T-cell (primary cell): ENCODE measurements around the gene VEGFB. TPM values are rescaled to one million over a fixed set of nuclear protein-coding genes. Genes with fewer than 3 reads are reported as not detected.
"Not testable (repeated sequence)": the region's sequence is repeated elsewhere in the genome, so short reads cannot be mapped to it uniquely, and the experiment has no call there.

Experiments
- ATAC-seq, 4 experiments: fragments of 200-7000 bp in 3 of 4; fragments of 150-1000 bp in 1 of 4; cut with Tn5 transposase; replicated peaks in 1 of 4; 1 replicate in 3 of 4; 2 replicates in 1 of 4; pipeline ENCODE4 v1.10.0; 2021; ENCODE audit warnings: moderate library complexity in 3 of 4, mild to moderate bottlenecking in 2 of 4, moderate number of reproducible peaks in 1 of 4
- CTCF ChIA-PET, 2 donors: fragments of 300-600 bp; sonication (Branson Sonifier 250); formaldehyde crosslinking; loops; one replicate each; lab custom pipeline; 2022; ENCODE audit warnings: antibody characterized with exemption in 2 of 2; lab: Charles Lee
- POLR2A ChIA-PET, 2 donors: fragments of 300-600 bp; sonication (Branson Sonifier 250); formaldehyde crosslinking; loops; one replicate each; lab custom pipeline; 2022; ENCODE audit warnings: antibody characterized with exemption in 2 of 2; lab: Charles Lee
- DNase-seq, 35 experiments: peaks; one replicate each; pipeline versions ENCODE4 v3.0.0 to v3.0.0-alpha.2; 2013 to 2023
- H3K27ac ChIP-seq: one replicate; pipeline ENCODE4 v1.5.1; 2013; ENCODE audit warnings: low read length
- H3K27me3 ChIP-seq, 2 experiments: replicated peaks in 1 of 2; 1 replicate in 1 of 2; 2 replicates in 1 of 2; pipeline versions ENCODE4 v1.6.1 to v1.7.0; 2013; ENCODE audit warnings: low read length in 1 of 2, mixed read lengths in 1 of 2; ENCODE audit not compliant: control insufficient read depth in 2 of 2, insufficient read depth in 2 of 2; ENCODE audit errors: extremely low read depth in 1 of 2
- H3K36me3 ChIP-seq, 2 donors: 1 replicate in 1 of 2; 2 replicates in 1 of 2; pipeline versions ENCODE4 v1.6.1 to v1.7.0; 2013; ENCODE audit warnings: low read length in 1 of 2; ENCODE audit not compliant: control insufficient read depth in 2 of 2, insufficient read depth in 1 of 2; ENCODE audit errors: extremely low read depth in 1 of 2
- H3K4me1 ChIP-seq, 2 experiments: 1 replicate in 1 of 2; 2 replicates in 1 of 2; pipeline versions ENCODE4 v1.6.1 to v1.7.0; 2013; ENCODE audit warnings: low read length in 2 of 2, mixed read lengths in 1 of 2; ENCODE audit not compliant: insufficient read depth in 2 of 2, control insufficient read depth in 1 of 2; ENCODE audit errors: extremely low read depth in 1 of 2
- H3K4me3 ChIP-seq, 2 donors: 1 replicate in 1 of 2; 2 replicates in 1 of 2; pipeline versions ENCODE4 v1.5.1 to v1.7.0; 2013; ENCODE audit warnings: mild to moderate bottlenecking in 2 of 2, low read length in 1 of 2, moderate library complexity in 1 of 2; ENCODE audit not compliant: control insufficient read depth in 1 of 2; ENCODE audit errors: extremely low read depth in 1 of 2
- H3K9me3 ChIP-seq: 2 replicates; pipeline ENCODE4 v1.7.0; 2013
- H3K27ac Mint-ChIP-seq, 2 donors: one replicate each; pipeline ENCODE4 v1.8.0; 2020 to 2021; ENCODE audit warnings: mild to moderate bottlenecking in 2 of 2, mixed read lengths in 2 of 2
- H3K27me3 Mint-ChIP-seq, 2 donors: one replicate each; pipeline ENCODE4 v1.8.0; 2021 to 2022; ENCODE audit warnings: mixed read lengths in 2 of 2
- H3K36me3 Mint-ChIP-seq: one replicate; pipeline ENCODE4 v1.8.0; 2021; ENCODE audit warnings: mixed read lengths
- H3K4me1 Mint-ChIP-seq, 3 donors: one replicate each; pipeline ENCODE4 v1.8.0; 2020 to 2022; ENCODE audit warnings: mixed read lengths in 3 of 3, mild to moderate bottlenecking in 1 of 3
- H3K4me3 Mint-ChIP-seq, 3 donors: one replicate each; pipeline ENCODE4 v1.8.0; 2020 to 2022; ENCODE audit warnings: mild to moderate bottlenecking in 3 of 3, mixed read lengths in 3 of 3, moderate library complexity in 3 of 3
- H3K9me3 Mint-ChIP-seq, 3 donors: one replicate each; pipeline ENCODE4 v1.8.0; 2020 to 2022; ENCODE audit warnings: mixed read lengths in 3 of 3
- WGBS: methylation state at CpG from one replicate; pipeline ENCODE4 v1.1.5; 2013; ENCODE audit warnings: missing lambda C conversion rate; ENCODE audit not compliant: insufficient coverage; 5-methylcytosine and 5-hydroxymethylcytosine counted together
- total RNA-seq, 35 experiments: library from RNA in 6 of 35; stranded (reverse) in 6 of 35; fragments of 120-200 nt in 1 of 35; gene quantifications; one replicate each; pipeline versions ENCODE4 v1.2.1 to v1.2.4 and lab custom pipeline; 2013 to 2026

VEGFB gene
- total RNA-seq, 5 donors from 2014 or later (not counting 1 experiment from before 2014, with no cell fraction given): 47.9 to 80.7 (median 76.0) TPM

GRCh38 chr11:64245401-64245796 is 11.0 kb downstream of the VEGFB start:
- peaks cover 12 to 57% of the 10 kb centered on the region in 2 experiments for H3K4me1 ChIP-seq
- H3K27ac Mint-ChIP-seq: peak overlapping the region; percentile 87 to 88

GRCh38 chr11:64245797-64246620 is 11.6 kb downstream of the VEGFB start:
- under 1% methylated on average over 41 of the region's 46 CpGs for WGBS
- no peak for ATAC-seq
- H3K27ac ChIP-seq: peak overlapping the region; percentile 43
- H3K36me3 Mint-ChIP-seq: no peaks in the 10 kb centered on the region
- POLR2A ChIA-PET: no interaction called here
- H3K36me3 ChIP-seq: peaks cover 6 to 10% of the 10 kb centered on the region in 2 donors
- H3K4me3 ChIP-seq: peak overlapping the region; percentile 64 to 76
- H3K27ac Mint-ChIP-seq: peak overlapping the region; percentile 87 to 88
- no peaks in the 10 kb centered on the region for H3K27me3 Mint-ChIP-seq
- DNase-seq: peak in 18 of 35 experiments; percentile 25 to 77 (median 38)
- H3K4me1 ChIP-seq: peaks cover 14 to 60% of the 10 kb centered on the region in 2 experiments
- H3K9me3 Mint-ChIP-seq: no peaks in the 10 kb centered on the region
- no peaks in the 10 kb centered on the region for H3K9me3 ChIP-seq
- H3K27me3 ChIP-seq: peaks cover 0 to 7% of the 10 kb centered on the region in 2 experiments
- H3K4me3 Mint-ChIP-seq: peak overlapping the region; percentile 80 to 90 (median 89)
- peaks cover 36 to 45% (median 38%) of the 10 kb centered on the region in 3 donors for H3K4me1 Mint-ChIP-seq
- CTCF ChIA-PET: interaction anchor here (0.6 to 1.1 kb wide), 5 partner anchors 41 to 72 kb away, joined by 3 to 5 read pairs (median 3); partner anchors contain the start of genes PRDX5 (in 1 of the 2) and STIP1 (in 1 of the 2)

More at GRCh38 chr11:64245401-64245796, 11.0 kb downstream of the VEGFB start:
- CTCF ChIA-PET: interaction anchor here in 1 of 2 donors (0.6 to 1.1 kb wide), 4 partner anchors 19 to 72 kb away, joined by 3 to 4 read pairs (median 3); partner anchors contain the start of gene PRDX5
- DNase-seq (peak in 18 of 35 experiments; percentile 18 to 63 (median 36)), ATAC-seq (no peak)
- Histone ChIP-seq H3K27me3 (peaks cover 0 to under 1% of the 10 kb centered on the region in 2 experiments), H3K4me3 (peak overlapping the region; percentile 64 to 76), H3K36me3 (peaks cover 6 to 10% of the 10 kb centered on the region in 2 donors), H3K9me3 (no peaks in the 10 kb centered on the region), H3K27ac (peak overlapping the region; percentile 43)
- Mint-ChIP-seq H3K36me3 (no peaks in the 10 kb centered on the region), H3K4me1 (peaks cover 36 to 46% (median 41%) of the 10 kb centered on the region in 3 donors), H3K4me3 (peak overlapping the region; percentile 80 to 90 (median 89)), H3K9me3 (no peaks in the 10 kb centered on the region), H3K27me3 (no peaks in the 10 kb centered on the region)
- 10% methylated on average over 2 of the region's 6 CpGs for WGBS
- POLR2A ChIA-PET: interaction anchor here in 1 of 2 donors (0.7 kb wide), 1 partner anchor 18 kb away, joined by 11 read pairs; no protein-coding TSS in a partner anchor

- H3K27ac ChIP-seq, CTCF ChIA-PET, H3K27me3 Mint-ChIP-seq, H3K9me3 ChIP-seq, POLR2A ChIA-PET, H3K27me3 ChIP-seq, DNase-seq, H3K4me3 ChIP-seq, H3K36me3 Mint-ChIP-seq, H3K9me3 Mint-ChIP-seq: not testable (repeated sequence)
- ATAC-seq: peak; percentile 13 to 34 (median 17)
- Mint-ChIP-seq H3K4me3 (peak overlapping the region; percentile 76 to 89 (median 83)), H3K4me1 (peaks cover 35 to 46% (median 36%) of the 10 kb centered on the region in 3 donors), H3K27ac (peak overlapping the region in 1 of 2 donors; percentile 66)
- peaks cover 6 to 10% of the 10 kb centered on the region in 2 donors for H3K36me3 ChIP-seq
- H3K4me1 ChIP-seq: peaks cover 14 to 63% of the 10 kb centered on the region in 2 experiments
- under 1% methylated on average over 34 of the region's 43 CpGs for WGBS
These were observed 12.2 kb downstream of the VEGFB start for GRCh38 chr11:64246621-64246870.

GRCh38 chr11:64246871-64247728 is 12.7 kb downstream of the VEGFB start, which contains the start of gene PPP1R14B:
Gene PPP1R14B, minus strand, starts transcription at chr11:64246943. Its CDS starts 270 bp downstream, at chr11:64246673.
- DNase-seq (peak; percentile 42 to 82 (median 72)), ATAC-seq (peak; percentile 69 to 72 (median 70))
- under 1% methylated on average over 44 of the region's 74 CpGs for WGBS
- no peaks in the 10 kb centered on the region for H3K9me3 Mint-ChIP-seq
- H3K27me3 ChIP-seq: peaks cover 0 to 13% of the 10 kb centered on the region in 2 experiments
- no peaks in the 10 kb centered on the region for H3K9me3 ChIP-seq
- POLR2A ChIA-PET: no interaction called here
- H3K27ac ChIP-seq: peak within 1 kb of the TSS; percentile 57
- H3K4me3 Mint-ChIP-seq: peak within 1 kb of the TSS; percentile 80 to 90 (median 89)
- H3K27me3 Mint-ChIP-seq: no peaks in the 10 kb centered on the region
- H3K36me3 Mint-ChIP-seq: no peaks in the 10 kb centered on the region
- peaks cover 36 to 50% (median 40%) of the 10 kb centered on the region in 3 donors for H3K4me1 Mint-ChIP-seq
- CTCF ChIA-PET: no interaction called here
- H3K27ac Mint-ChIP-seq: peak within 1 kb of the TSS; percentile 87 to 88
- H3K4me3 ChIP-seq: peak within 1 kb of the TSS; percentile 77 to 95
- H3K4me1 ChIP-seq: peaks cover 17 to 63% of the 10 kb centered on the region in 2 experiments
- H3K36me3 ChIP-seq: peaks cover 6 to 10% of the 10 kb centered on the region in 2 donors

- Mint-ChIP-seq H3K27me3 (no peaks in the 10 kb centered on the region), H3K9me3 (no peaks in the 10 kb centered on the region), H3K27ac (peak overlapping the region in 1 of 2 donors; percentile 34), H3K4me3 (peak overlapping the region; percentile 65 to 89 (median 76)), H3K4me1 (peaks cover 32 to 45% (median 35%) of the 10 kb centered on the region in 3 donors), H3K36me3 (no peaks in the 10 kb centered on the region)
- H3K9me3 ChIP-seq: no peaks in the 10 kb centered on the region
- DNase-seq: no peak
- H3K27ac ChIP-seq: no peak overlapping the region
- H3K4me3 ChIP-seq: no peak overlapping the region
- POLR2A ChIA-PET: no interaction called here
- peaks cover 6 to 10% of the 10 kb centered on the region in 2 donors for H3K36me3 ChIP-seq
- CTCF ChIA-PET: no interaction called here
- peaks cover 0 to 17% of the 10 kb centered on the region in 2 experiments for H3K27me3 ChIP-seq
- peaks cover 13 to 63% of the 10 kb centered on the region in 2 experiments for H3K4me1 ChIP-seq
- no peak for ATAC-seq
- 76% methylated on average over 27 of the region's 31 CpGs for WGBS
These were observed 13.5 kb downstream of the VEGFB start for GRCh38 chr11:64247729-64248531.
